Measurements from ENCODE around the gene ESYT1.
A peak's percentile ranks its signal among the peaks of the same experiment; 100 is the strongest.

ESYT1 gene

GRCh38 chr12:56078931-56079722 is 48.9 kb upstream of the ESYT1 start (continued):
- TF ChIP-seq ZBTB26 (tag by site-specific recombination; optimal IDR thresholded peaks at IDR 0.05) (no peak), BCL11A (tag by site-specific recombination; IDR thresholded peaks at IDR 0.05; ENCODE audit: low read depth) (peak; percentile 68; the same call in 1 of the 2 replicates), ZNF623 (tag by site-specific recombination; IDR thresholded peaks at IDR 0.05) (no peak), ZNF335 (tag by site-specific recombination; conservative IDR thresholded peaks at IDR 0.05) (peak; percentile 88), KLF8 (tag by site-specific recombination; IDR thresholded peaks at IDR 0.05) (peak; percentile 73; the same call in 1 of the 2 replicates), BCL6B (tag by site-specific recombination; IDR thresholded peaks at IDR 0.05) (no peak), ZNF426 (tag by site-specific recombination; IDR thresholded peaks at IDR 0.05) (no peak), GFI1B (tag by site-specific recombination; IDR thresholded peaks at IDR 0.05) (no peak), ZEB2 (tag by site-specific recombination; IDR thresholded peaks at IDR 0.05) (peak; percentile 91), ZNF629 (tag by site-specific recombination; IDR thresholded peaks at IDR 0.05) (0 out of 2 replicates have a peak, but pooled peaks have one; percentile 68), ZBTB6 (tag by site-specific recombination; IDR thresholded peaks at IDR 0.05) (no peak), ZNF555 (tag by site-specific recombination; conservative IDR thresholded peaks at IDR 0.05) (no peak), PRDM2 (tag by site-specific recombination; IDR thresholded peaks at IDR 0.05; ENCODE audit: borderline replicate concordance) (no peak), ZNF416 (tag by site-specific recombination; IDR thresholded peaks at IDR 0.05) (no peak), ZNF266 (tag by site-specific recombination; IDR thresholded peaks at IDR 0.05; ENCODE audit: low read depth) (no peak), ZNF148 (tag by site-specific recombination; IDR thresholded peaks at IDR 0.05; ENCODE audit: borderline replicate concordance) (no peak), ZIC2 (tag by site-specific recombination; IDR thresholded peaks at IDR 0.05) (peak; percentile 82), ZNF518A (tag by site-specific recombination; conservative IDR thresholded peaks at IDR 0.05; ENCODE audit: low read depth) (0 out of 2 replicates have a peak, but pooled peaks have one; percentile 13), MEIS1 (CRISPR knock-in tag; IDR thresholded peaks at IDR 0.05; ENCODE audit: borderline replicate concordance) (no peak), HOXD13 (CRISPR knock-in tag; IDR thresholded peaks at IDR 0.05; ENCODE audit: borderline replicate concordance) (no peak), ZNF610 (tag by site-specific recombination; IDR thresholded peaks at IDR 0.05; ENCODE audit: borderline replicate concordance) (peak; percentile 91; the same call in 1 of the 2 replicates)
